PFSK-1 (cell line): ENCODE data around the gene ZNF627.

Experiments
- FOXP2 ChIP-seq: optimal IDR thresholded peaks from 2 replicates; pipeline ENCODE3; 2011; ENCODE audit warnings: borderline replicate concordance, control low read depth, inconsistent platforms; ENCODE audit not compliant: insufficient read depth; ENCODE audit errors: extremely low read length, extremely low read depth
- POLR2AphosphoS5 ChIP-seq: IDR thresholded peaks from 2 replicates; pipeline ENCODE4 v1.6.1; 2012; ENCODE audit warnings: low read depth, mild to moderate bottlenecking, control low read depth, low read length, moderate library complexity
- SIN3A ChIP-seq: IDR thresholded peaks from 2 replicates; pipeline ENCODE4 v1.6.1; 2012; ENCODE audit warnings: mild to moderate bottlenecking, low read length, moderate library complexity, borderline replicate concordance; ENCODE audit not compliant: insufficient read depth
- TAF1 ChIP-seq: IDR thresholded peaks from 2 replicates; pipeline ENCODE4 v1.6.1; 2012; ENCODE audit warnings: low read length, control low read depth, borderline replicate concordance; ENCODE audit not compliant: insufficient read depth
- TF ChIP-seq, protein P1 (sequence below), 2 experiments: IDR thresholded peaks; 2 replicates each; pipeline versions ENCODE4 v1.6.1 to v1.8.0; 2011 to 2012; ENCODE audit warnings: low read depth in 2 of 2, low read length in 2 of 2, control low read depth in 1 of 2, inconsistent platforms in 1 of 2, mild to moderate bottlenecking in 1 of 2, moderate library complexity in 1 of 2; ENCODE audit not compliant: insufficient read depth in 1 of 2

Gene ZNF627

DNA sequence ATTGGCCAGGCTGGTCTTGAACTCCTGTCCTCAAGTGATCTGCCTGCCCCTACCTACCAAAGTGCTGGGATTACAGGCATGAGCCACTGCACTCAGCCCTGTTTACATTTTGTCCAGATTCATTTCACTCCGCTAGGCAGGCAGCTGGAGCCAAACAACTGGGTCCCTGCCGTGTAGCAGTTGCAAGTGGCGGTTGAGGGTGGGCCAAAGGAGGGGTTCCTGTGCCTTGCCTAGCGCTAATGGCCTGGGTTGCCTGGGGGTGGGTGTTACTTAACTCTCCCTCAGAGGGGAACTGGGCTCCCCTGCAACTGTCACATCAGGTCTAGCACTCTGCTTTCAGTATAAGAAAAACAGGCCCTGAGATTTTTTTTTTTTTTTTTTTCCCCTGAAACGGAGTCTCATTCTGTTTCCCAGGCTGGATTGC, 27.2 kb upstream of the ZNF627 start:
- TF ChIP-seq POLR2AphosphoS5, result no peak
- TF ChIP-seq FOXP2, result no peak
- TF ChIP-seq, protein P1, sequence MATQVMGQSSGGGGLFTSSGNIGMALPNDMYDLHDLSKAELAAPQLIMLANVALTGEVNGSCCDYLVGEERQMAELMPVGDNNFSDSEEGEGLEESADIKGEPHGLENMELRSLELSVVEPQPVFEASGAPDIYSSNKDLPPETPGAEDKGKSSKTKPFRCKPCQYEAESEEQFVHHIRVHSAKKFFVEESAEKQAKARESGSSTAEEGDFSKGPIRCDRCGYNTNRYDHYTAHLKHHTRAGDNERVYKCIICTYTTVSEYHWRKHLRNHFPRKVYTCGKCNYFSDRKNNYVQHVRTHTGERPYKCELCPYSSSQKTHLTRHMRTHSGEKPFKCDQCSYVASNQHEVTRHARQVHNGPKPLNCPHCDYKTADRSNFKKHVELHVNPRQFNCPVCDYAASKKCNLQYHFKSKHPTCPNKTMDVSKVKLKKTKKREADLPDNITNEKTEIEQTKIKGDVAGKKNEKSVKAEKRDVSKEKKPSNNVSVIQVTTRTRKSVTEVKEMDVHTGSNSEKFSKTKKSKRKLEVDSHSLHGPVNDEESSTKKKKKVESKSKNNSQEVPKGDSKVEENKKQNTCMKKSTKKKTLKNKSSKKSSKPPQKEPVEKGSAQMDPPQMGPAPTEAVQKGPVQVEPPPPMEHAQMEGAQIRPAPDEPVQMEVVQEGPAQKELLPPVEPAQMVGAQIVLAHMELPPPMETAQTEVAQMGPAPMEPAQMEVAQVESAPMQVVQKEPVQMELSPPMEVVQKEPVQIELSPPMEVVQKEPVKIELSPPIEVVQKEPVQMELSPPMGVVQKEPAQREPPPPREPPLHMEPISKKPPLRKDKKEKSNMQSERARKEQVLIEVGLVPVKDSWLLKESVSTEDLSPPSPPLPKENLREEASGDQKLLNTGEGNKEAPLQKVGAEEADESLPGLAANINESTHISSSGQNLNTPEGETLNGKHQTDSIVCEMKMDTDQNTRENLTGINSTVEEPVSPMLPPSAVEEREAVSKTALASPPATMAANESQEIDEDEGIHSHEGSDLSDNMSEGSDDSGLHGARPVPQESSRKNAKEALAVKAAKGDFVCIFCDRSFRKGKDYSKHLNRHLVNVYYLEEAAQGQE (IDR thresholded peaks at IDR 0.05; ENCODE audit: insufficient read depth in 1 of 2, low read depth in 2 of 2, low read length in 2 of 2), result no peak
- no peak for TF ChIP-seq SIN3A
- no peak for TF ChIP-seq TAF1

DNA sequence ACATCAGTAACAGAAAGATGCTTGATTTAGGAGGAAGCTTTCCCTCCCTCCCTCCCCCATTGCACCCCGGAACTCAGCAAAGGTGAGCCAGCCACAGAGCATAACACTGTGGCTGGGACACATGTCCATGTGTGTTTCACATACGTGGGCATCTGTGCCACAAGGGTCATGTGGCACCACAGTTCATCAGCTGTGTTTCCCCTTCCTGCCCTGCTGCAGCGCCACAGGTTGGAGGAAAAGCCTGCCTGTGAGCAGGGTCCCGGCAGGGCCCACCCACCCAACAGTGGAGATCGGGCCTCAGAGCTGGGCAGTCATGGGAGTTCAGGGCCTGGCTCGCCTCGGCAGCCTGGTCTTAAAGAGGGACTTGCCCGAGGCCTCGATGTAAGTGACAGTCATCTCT, 22.6 kb upstream of the ZNF627 start:
- TF ChIP-seq, protein P1 (IDR thresholded peaks at IDR 0.05; ENCODE audit: insufficient read depth in 1 of 2, low read depth in 2 of 2, low read length in 2 of 2), result no peak
- TF ChIP-seq SIN3A (no peak), TAF1 (no peak), FOXP2 (no peak), POLR2AphosphoS5 (no peak)

DNA sequence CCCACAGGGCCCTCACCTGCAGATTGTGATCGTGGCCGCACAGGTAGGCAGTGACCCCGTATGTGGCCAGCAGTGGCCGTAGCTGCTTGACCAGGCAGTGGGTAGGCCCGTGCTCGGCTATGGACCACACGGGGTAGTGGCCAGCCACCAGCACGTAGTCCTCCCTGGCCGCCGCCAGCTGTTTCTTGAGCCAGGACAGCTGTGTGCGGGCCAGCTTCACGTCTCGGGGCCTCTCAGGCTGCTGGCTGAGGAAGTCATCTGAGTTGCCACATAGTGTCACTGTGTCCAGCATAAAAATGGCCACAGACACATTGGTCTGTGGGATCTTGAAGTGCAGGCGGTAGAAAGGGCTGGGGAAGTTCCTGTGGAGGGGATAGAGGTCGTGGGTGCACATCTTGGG, 21.1 kb upstream of the ZNF627 start:
- TF ChIP-seq SIN3A (no peak), TAF1 (no peak), FOXP2 (no peak), POLR2AphosphoS5 (no peak)
- TF ChIP-seq, protein P1 (IDR thresholded peaks at IDR 0.05; ENCODE audit: insufficient read depth in 1 of 2, low read depth in 2 of 2, low read length in 2 of 2), result no peak

DNA sequence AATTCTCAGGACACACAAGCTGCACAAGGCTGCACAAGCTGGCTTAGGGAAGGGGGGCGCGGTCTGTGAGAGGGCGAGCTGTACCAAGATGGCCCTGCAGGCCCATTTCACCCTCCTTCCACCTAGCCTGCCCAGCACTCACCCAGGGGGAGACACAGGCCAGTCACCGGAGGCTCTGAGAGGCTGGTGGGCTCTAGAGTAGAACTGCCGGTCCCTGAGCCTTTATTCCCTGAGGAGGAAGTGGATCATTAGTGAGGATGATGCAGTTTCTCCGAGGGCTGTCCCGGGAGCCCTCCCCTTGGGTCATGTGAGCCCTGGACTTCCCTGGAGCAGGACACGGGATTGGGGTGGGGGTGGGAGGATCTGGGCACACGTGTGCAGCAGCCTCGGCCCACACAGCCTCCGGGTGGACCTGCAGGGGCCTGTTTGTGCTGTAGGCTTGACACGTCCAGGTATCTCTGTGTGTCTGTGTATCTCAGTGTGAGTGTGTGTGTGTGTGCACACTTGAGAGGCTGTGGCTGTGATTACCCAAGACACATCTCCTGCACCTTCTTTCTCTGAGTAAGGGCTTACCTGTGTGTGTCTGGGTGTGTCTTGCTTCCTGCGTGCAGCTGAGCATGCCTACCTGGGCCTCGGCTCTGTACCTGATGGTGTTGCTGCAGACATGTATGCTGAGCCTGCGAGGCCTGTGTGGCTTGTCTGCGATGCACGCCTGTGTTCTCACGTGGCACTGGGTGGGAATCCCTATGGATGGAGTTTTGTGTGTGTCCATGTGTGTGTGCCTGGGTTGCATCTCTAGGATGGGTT, 19.6 kb upstream of the ZNF627 start, which contains the start of gene ACP5:
ACP5 (minus strand) TSS at position 195 of the 807 bp plus-strand sequence. CDS start 328 bp downstream, outside the sequence.
- TF ChIP-seq POLR2AphosphoS5, result no peak
- TF ChIP-seq FOXP2, result no peak
- no peak for TF ChIP-seq TAF1
- no peak for TF ChIP-seq SIN3A
- TF ChIP-seq, protein P1 (IDR thresholded peaks at IDR 0.05; ENCODE audit: insufficient read depth in 1 of 2, low read depth in 2 of 2, low read length in 2 of 2), result no peak
